ENCODE results near the gene ADAT3. TPM values are rescaled to one million over a fixed set of nuclear protein-coding genes. Genes with fewer than 3 reads are reported as not detected.
A peak's percentile ranks its signal among the peaks of the same experiment; 100 is the strongest.

The ADAT3 gene
- total RNA-seq, 1 donor from 2014 or later, result 1.2 TPM

GRCh38 chr19:1909761-1910080 lies 4.5 kb downstream of the ADAT3 start:
- FAIRE-seq, result no peak
- DNase-seq (ENCODE audit: low spot score in 2 of 2), result no peak

- DNase-seq (ENCODE audit: low spot score in 2 of 2) (no peak), FAIRE-seq (no peak)
Measured at GRCh38 chr19:1910177-1910576, 5.0 kb downstream of the ADAT3 start.

DNA sequence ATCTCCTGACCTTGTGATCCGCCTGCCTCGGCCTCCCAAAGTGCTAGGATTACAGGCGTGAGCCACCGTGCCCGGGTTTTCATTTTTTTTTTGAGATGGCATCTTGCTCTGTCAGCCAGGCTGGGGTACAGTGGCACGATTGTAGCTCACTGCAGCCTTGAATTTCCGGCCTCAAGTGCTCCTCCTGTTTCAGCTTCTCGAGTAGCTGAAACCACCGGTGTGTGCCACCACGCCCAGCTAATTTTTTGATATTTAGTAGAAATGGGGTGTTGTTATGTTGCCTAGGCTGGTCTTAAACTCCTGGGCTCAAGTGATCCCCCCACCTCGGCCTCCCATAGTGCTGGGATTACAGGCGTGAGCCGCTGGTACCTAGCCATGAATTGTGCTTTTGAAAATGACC lies 5.9 kb downstream of the ADAT3 start:
- DNase-seq (ENCODE audit: low spot score in 2 of 2) (no peak), FAIRE-seq (no peak)

DNA sequence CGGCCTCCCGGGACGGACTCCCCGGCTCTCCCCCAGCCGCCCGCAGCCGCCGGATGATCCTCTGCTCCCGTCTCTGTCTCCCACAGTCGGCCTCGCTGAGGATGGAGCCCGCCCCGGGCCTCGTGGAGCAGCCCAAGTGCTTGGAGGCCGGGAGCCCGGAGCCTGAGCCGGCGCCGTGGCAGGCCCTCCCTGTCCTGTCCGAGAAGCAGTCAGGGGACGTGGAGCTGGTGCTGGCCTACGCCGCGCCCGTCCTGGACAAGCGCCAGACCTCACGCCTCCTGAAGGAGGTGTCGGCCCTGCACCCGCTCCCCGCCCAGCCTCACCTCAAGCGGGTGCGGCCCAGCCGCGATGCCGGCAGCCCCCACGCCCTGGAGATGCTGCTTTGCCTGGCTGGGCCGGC lies 6.8 kb downstream of the ADAT3 start:
- DNase-seq (ENCODE audit: low spot score in 2 of 2), result no peak
- no peak for FAIRE-seq

DNA sequence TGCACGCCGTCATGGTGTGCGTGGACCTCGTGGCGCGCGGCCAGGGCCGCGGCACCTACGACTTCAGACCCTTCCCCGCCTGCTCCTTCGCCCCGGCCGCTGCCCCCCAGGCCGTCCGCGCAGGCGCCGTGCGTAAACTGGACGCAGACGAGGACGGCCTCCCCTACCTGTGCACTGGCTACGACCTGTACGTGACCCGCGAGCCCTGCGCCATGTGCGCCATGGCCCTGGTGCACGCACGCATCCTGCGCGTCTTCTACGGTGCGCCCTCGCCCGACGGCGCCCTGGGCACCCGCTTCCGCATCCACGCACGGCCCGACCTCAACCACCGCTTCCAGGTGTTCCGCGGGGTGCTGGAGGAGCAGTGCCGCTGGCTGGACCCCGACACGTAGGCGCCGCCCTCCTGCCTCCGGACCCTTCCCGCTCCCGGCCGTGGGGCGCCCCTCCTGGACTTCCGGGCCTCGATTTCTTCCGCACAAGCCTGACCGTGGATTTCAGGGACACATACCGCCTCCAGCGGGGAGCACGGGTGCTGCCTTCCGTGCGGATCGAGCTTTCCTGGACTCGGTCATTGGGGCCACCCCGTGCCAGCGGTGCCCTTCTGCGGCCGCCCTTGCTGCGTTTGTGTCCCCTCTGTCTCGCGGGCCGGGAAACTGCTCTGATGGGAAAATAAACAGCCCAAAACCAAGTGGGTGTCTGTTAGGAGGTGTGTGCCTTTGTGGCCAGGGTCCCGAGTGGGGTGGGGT lies 7.7 kb downstream of the ADAT3 start:
- DNase-seq (ENCODE audit: low spot score in 2 of 2) (no peak), FAIRE-seq (no peak)

DNA sequence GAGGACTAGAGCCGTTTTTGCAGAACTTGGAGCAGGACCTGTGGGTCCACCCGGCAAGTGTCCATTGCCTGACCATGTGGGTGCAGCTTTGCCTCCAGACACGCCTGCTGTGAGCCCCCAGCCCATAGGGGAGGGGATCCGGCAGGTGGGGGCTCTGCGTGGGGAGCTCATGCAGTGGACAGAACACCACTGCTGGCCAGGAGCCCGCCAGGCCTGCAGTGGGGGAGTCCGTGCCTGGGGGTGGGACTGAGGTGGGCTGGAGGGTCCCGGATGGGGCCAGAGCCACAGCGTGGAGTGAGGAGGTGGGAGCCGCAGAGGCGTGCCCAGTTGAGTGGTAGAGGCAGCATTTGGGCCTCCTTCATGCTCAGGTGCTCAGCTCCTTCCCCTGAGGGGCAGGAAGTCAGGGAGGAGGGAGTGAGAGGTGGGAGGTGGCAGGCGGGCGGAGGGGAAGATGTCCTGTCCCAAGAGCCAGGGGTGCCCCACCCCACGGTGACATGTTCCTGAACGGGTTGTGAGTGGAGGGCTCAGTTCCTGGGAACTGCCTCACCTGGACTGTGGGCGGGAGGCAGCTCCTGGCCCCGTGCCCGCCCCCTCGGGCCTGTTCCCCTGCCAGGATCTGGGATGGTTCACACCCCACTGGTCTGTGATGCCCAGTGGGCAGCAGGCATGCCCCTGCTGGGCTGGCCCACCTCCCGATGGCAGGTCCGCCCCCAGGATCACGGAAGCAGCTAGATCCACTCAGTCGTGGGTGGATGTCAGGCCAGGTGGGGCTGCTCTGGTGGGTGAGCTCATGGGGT lies 8.8 kb downstream of the ADAT3 start:
- DNase-seq (ENCODE audit: low spot score in 2 of 2) (no peak), FAIRE-seq (no peak)

- DNase-seq (ENCODE audit: low spot score in 2 of 2) (no peak), FAIRE-seq (no peak)
Measured at GRCh38 chr19:1914826-1915341, 9.7 kb downstream of the ADAT3 start.

- no peak for DNase-seq (ENCODE audit: low spot score in 2 of 2)
- no peak for FAIRE-seq
Measured at GRCh38 chr19:1917146-1917545, 11.9 kb downstream of the ADAT3 start.

GRCh38 chr19:1917926-1918325 lies 12.7 kb downstream of the ADAT3 start:
- FAIRE-seq (no peak), DNase-seq (ENCODE audit: low spot score in 2 of 2) (no peak)

DNA sequence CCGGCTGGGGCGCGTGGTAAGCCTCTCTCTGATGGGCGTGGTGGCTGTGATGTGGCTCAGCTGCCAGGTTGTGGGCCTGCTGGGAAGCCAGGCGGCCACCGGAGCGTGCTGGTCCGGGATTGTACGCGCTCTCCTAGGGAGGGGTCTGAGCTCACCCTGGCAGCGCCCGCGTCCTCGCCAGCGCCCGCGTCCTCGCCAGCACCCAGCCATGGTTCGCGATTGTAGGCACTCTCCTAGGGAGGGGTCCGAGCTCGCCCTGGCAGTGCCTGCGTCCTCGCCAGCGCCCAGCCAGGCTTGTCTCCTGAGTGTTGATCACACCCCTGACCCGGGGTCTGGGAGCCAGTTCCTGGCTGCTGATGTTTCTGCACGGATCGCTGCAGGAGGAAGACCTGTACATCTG lies 13.8 kb downstream of the ADAT3 start:
- FAIRE-seq (no peak), DNase-seq (ENCODE audit: low spot score in 2 of 2) (no peak)

DNA sequence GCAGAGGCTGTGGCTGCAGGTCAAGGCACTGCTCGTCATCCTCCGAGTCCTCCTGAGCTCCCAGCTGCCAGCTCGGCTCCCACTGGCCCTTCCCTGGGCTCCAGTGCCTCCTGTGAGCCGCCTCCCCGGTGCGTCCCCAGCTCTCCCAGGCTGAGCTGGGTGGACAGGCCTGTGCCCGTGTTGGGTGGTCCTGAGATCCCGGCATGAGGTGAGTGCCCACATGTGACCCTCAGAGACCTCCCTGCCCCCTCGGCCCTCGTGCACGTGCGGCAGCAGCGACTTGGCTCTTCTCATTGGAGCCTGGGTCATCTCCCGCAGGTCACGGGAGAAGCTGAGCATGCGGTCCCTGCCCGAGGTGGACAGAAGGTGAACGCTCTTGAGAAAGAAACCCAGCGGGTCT lies 15.4 kb downstream of the ADAT3 start:
- DNase-seq (ENCODE audit: low spot score in 2 of 2) (no peak), FAIRE-seq (no peak)

DNA sequence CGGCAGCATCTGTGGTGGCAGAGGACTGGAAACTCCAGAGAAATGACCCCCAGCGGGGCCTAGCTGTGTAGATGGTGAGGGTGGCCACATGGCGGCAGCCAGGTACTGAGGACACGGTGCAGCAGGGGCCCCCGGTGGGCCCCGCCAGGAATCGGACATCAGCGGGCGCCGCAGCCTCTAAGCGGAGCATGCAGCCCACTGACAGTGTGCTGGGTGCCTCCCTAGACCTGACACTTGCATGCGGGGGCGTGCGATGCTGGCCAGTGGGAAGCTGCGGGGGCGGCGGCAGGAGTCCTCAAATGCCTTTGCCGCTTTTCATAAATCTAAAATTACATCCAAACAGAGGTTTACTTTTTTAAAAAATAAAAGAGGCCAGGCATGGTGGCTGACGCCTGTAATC lies 16.1 kb downstream of the ADAT3 start:
- FAIRE-seq (no peak), DNase-seq (ENCODE audit: low spot score in 2 of 2) (no peak)

DNA sequence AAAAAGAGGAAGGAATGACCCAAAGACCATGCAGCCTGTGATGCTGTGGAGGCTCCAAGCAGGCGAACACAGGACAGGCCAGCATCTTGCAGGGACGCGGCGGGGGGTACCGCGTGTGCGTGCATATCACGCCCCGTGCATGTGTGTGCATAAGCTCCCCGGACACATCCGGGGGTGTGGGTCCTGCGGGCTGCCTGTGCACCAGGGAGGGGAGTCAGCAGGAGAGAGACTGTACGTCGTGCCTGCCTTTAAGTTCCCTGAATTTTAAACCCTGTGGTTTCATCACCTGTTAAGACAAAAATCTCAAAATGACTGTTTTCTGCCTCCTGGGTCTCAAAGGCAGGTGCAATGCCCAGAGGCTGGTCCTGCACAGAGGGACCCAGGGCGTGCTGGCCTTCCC lies 16.6 kb downstream of the ADAT3 start:
- DNase-seq (ENCODE audit: low spot score in 2 of 2) (no peak), FAIRE-seq (no peak)

- FAIRE-seq, result no peak
Measured at GRCh38 chr19:1922803-1923202, 17.6 kb downstream of the ADAT3 start.

DNA sequence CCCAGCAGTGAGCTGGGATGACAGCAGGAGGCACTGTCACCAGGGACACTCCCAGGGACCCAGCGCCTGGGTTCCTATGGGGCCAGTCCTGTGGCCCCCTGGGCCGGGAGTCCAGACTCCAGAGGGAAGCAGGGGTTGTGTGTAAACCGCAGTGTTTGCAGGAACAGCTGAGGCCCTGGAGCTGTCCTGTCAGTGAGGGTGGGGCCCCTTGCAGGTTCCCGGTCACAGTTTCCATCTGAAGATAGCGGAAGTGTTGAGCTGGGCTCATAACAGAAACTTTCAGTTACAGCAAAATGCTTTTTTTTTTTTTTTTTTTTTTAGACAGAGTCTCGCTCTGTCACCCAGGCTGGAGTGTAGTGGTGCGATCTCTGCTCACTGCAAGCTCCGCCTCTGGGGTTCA lies 18.1 kb downstream of the ADAT3 start:
- DNase-seq (ENCODE audit: low spot score in 2 of 2) (no peak), FAIRE-seq (no peak)

More at GRCh38 chr19:1922803-1923202, 17.6 kb downstream of the ADAT3 start:
- DNase-seq (ENCODE audit: low spot score in 2 of 2), result no peak

- DNase-seq (ENCODE audit: low spot score in 2 of 2) (no peak), FAIRE-seq (no peak)
Measured at GRCh38 chr19:1924320-1924961, 19.2 kb downstream of the ADAT3 start.

DNA sequence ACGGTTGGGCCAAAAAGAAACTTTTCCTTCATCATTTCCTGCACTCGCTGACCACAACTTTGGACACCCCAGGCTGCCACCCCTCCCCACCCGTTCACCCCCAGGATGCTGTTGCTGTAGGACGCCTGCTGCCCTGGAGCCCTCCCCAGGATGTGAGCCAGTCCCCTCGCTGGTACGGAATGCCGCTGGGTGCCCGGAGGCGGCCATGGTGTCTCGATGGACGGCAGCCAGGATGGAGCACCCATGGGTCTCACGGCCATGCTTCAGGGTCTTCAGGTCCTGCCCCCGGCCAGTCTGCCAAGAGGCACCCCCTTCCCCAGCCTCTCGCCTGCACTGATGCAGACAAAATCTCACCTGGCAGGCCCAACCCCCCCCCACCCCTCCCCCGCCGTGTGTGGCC lies 20.3 kb downstream of the ADAT3 start:
- DNase-seq (ENCODE audit: low spot score in 2 of 2), result no peak
- no peak for FAIRE-seq

GRCh38 chr19:1929021-1929742 lies 24.0 kb downstream of the ADAT3 start:
- FAIRE-seq (no peak), DNase-seq (ENCODE audit: low spot score in 2 of 2) (peak; percentile 74 to 88)

DNA sequence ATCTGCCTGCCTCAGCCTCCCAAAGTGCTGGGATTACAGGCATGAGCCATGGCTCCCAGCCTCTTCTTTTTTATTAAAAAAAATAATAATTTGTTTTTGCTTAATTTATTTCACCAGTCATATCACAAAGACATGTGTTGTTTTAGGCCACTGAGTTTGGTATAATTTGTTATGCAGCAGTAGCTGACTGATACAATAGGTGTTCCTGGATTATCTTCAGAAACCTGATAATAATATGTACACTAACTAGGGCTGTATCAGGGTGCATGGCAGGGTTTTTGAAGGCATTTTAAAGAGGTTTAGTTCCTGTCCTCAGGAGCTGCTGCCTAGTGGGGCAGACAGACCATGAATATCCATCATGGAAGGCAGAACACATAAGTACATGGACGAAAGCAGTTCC lies 26.2 kb downstream of the ADAT3 start:
- DNase-seq (ENCODE audit: low spot score in 2 of 2) (no peak), FAIRE-seq (no peak)

DNA sequence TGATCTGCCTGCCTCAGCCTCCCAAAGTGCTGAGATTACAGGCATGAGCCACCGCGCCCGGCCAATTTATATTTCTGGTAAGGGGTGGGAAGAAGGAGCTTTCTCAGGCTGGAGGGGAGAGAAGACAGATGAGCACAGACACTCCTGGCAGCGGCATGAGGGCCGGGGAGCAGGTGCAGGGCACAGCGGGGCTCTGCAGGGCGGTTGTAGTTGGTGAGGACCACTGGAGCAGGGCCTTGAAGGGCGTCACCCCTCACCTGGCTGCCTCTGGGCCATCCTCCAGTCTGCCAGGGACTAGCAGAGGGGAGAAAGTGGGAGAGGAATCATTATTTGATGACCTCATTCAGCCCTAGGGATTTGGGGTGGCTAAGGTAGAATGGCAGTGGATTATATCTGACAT lies 27.2 kb downstream of the ADAT3 start:
- no peak for FAIRE-seq
- DNase-seq (ENCODE audit: low spot score in 2 of 2), result no peak

DNA sequence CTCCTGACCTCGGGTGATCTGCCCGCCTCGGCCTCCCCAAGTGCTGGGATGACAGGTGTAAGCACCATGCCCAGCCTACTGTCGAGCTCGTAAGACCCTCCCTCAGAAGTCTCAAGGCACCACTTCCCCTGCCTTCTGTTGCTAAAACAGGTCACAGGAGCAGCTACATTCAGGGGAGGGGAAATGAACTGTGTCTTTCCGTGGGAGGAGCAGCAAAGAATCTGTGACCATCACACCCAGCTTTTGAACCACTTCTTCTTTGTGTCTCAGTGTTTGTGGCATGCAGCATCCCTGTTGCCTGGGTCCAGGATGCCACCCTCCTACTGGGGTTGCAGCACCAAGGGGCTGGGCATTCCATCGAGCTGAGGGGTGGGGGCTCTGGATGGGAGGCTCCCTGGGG lies 28.0 kb downstream of the ADAT3 start:
- FAIRE-seq (no peak), DNase-seq (ENCODE audit: low spot score in 2 of 2) (no peak)
